ENCODE results near the gene DNHD1. TPM values are rescaled to one million over a fixed set of nuclear protein-coding genes. Genes with fewer than 3 reads are reported as not detected.

DNHD1 gene
- total and polyA plus RNA-seq, 2 of the 13 experiments (the other 11 are each of a cell fraction or from before 2014, with no cell fraction given), result 2.7 to 9.3 TPM

DNA sequence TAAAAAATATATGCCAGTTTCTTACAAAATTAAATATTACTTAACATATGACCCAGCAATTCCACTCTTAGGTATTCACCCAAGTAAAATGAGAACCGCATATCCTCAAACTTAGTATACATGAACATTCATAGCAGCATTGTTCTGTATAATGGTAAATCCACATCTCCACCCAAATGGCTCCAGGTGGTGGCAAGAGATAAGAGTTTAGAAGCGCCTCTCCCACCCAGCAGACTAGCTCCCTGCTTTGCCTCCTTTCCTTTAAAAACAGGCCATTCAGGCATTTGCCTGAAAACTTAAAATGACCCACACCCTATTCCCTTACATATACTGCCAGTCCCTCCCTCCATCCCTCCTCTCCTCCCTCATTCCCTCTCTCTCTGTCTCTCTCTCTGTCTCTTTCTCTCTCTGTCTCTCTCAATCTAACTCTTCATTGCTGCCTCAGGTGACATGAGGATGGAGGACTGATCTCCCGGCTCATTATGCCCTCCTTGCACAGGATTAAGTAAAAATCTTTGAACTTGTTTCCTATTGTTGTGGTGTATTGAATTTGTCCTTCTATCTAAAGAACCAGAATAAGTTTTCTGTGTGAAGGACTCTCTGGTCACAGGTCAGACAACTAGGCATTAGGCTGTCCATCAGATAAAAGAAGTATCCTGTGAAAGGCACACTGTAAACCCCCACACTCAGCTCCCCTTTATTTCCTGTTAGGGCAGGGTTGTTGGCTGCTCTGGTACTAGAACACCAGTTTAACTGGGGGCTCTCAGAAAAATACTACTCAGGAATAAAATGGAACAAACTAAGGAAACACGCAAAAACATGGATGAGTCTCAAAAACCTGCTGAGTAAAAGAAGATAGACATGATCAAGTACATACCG, 58.0 kb downstream of the DNHD1 start (continued):
- TF ChIP-seq HMGXB4 (CRISPR knock-in tag; IDR thresholded peaks at IDR 0.05; ENCODE audit: borderline replicate concordance in 1 of 2, low read depth in 1 of 2) (no peak), DRAP1 (CRISPR knock-in tag; IDR thresholded peaks at IDR 0.05) (no peak)

- ChIA-PET CTCF (ENCODE audit: low intra/inter-chr PET ratio, low total read pairs) (no interaction called here), POLR2A (no interaction called here)
- intact Hi-C loops (cut with micrococcal nuclease; ENCODE audit: unreplicated experiment), result no loop called here
- Histone ChIP-seq H3K9ac (ENCODE audit: insufficient read depth, low read depth, low read length) (no peak overlapping the region), H3K4me1 (ENCODE audit: insufficient read depth, low read length) (no peaks in the 10 kb centered on the region), H3K27me3 (ENCODE audit: control insufficient read depth in 1 of 2, insufficient read depth in 2 of 2, low read length in 2 of 2) (no peaks in the 10 kb centered on the region), H4K20me1 (ENCODE audit: insufficient read depth, low read length) (no peaks in the 10 kb centered on the region), H3K4me2 (ENCODE audit: low read depth, low read length) (no peak overlapping the region), H3K36me3 (replicated peaks in 1 of 2; ENCODE audit: control insufficient read depth in 1 of 2, insufficient read depth in 2 of 2, low read length in 2 of 2) (no peaks in the 10 kb centered on the region), H3K4me3 (replicated peaks in 1 of 3; ENCODE audit: insufficient read depth in 1 of 3, low read depth in 2 of 3, low read length in 3 of 3) (no peak overlapping the region), H3K27ac (ENCODE audit: extremely low read length, insufficient read depth, low read length) (no peak overlapping the region), H2AFZ (ENCODE audit: low read length) (no peak overlapping the region), H3K79me2 (ENCODE audit: insufficient read depth, low read length) (no peaks in the 10 kb centered on the region), H3K9me3 (ENCODE audit: low read length) (no peaks in the 10 kb centered on the region)
- BruUV-seq (replicated peaks), result no TSS peak
- DNase-seq (ENCODE audit: low spot score) (no peak), ATAC-seq (no peak; the same call in 2 of the 3 replicates), FAIRE-seq (no peak)
- 88% methylated on average over 9 of the region's 11 CpGs for WGBS (ENCODE audit: low lambda C conversion rate)
- in situ Hi-C loops (cut with HindIII; ENCODE audit: extremely low pct_ligation_motif_present, low pct_unique_long_range_greater_than_20kb), result no loop called here
- no peak for TF ChIP-seq SETDB1 (CRISPR knock-in tag; IDR thresholded peaks at IDR 0.05; ENCODE audit: borderline replicate concordance)
- TF ChIP-seq SOX6 (IDR thresholded peaks at IDR 0.05), result no peak
- no peak for TF ChIP-seq SOX6 (CRISPR knock-in tag; IDR thresholded peaks at IDR 0.05)
- TF ChIP-seq, protein P1, sequence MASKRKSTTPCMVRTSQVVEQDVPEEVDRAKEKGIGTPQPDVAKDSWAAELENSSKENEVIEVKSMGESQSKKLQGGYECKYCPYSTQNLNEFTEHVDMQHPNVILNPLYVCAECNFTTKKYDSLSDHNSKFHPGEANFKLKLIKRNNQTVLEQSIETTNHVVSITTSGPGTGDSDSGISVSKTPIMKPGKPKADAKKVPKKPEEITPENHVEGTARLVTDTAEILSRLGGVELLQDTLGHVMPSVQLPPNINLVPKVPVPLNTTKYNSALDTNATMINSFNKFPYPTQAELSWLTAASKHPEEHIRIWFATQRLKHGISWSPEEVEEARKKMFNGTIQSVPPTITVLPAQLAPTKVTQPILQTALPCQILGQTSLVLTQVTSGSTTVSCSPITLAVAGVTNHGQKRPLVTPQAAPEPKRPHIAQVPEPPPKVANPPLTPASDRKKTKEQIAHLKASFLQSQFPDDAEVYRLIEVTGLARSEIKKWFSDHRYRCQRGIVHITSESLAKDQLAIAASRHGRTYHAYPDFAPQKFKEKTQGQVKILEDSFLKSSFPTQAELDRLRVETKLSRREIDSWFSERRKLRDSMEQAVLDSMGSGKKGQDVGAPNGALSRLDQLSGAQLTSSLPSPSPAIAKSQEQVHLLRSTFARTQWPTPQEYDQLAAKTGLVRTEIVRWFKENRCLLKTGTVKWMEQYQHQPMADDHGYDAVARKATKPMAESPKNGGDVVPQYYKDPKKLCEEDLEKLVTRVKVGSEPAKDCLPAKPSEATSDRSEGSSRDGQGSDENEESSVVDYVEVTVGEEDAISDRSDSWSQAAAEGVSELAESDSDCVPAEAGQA (IDR thresholded peaks at IDR 0.05; ENCODE audit: low read depth), result no peak
- TF ChIP-seq, protein P1 (CRISPR knock-in tag; IDR thresholded peaks at IDR 0.05; ENCODE audit: borderline replicate concordance), result no peak
- TF ChIP-seq ZC3H4 (CRISPR knock-in tag; IDR thresholded peaks at IDR 0.05; ENCODE audit: borderline replicate concordance), result no peak
- no peak for TF ChIP-seq TCF12 (IDR thresholded peaks at IDR 0.05)
- TF ChIP-seq TCF12 (CRISPR knock-in tag; IDR thresholded peaks at IDR 0.05), result no peak
- TF ChIP-seq SAFB2 (CRISPR knock-in tag; IDR thresholded peaks at IDR 0.05; ENCODE audit: borderline replicate concordance, low read depth), result no peak
- no peak for TF ChIP-seq ZNF12 (CRISPR knock-in tag; IDR thresholded peaks at IDR 0.05)
- TF ChIP-seq RXRA (CRISPR knock-in tag; IDR thresholded peaks at IDR 0.05), result no peak
These were observed 59.3 kb downstream of the DNHD1 start for GRCh38 chr11:6556139-6556949.

Measured in HepG2 (cell line).